GM12878 (cell line): ENCODE results near the gene GTF2F2.

Source experiments
- CBX5 ChIP-seq: sonication (generic); IDR thresholded peaks from 2 replicates; pipeline ENCODE4 v1.6.1; 2016; ENCODE audit warnings: low read depth, moderate library complexity, mild to moderate bottlenecking, inconsistent platforms
- CEBPB ChIP-seq, 2 experiments: fragments of 150-350 bp in 1 of 2; IDR thresholded peaks; 2 replicates each; pipeline ENCODE4 v1.6.1; 2012 to 2014; ENCODE audit warnings: low read depth in 2 of 2, low read length in 2 of 2, borderline replicate concordance in 1 of 2, inconsistent platforms in 1 of 2
- ESRRA ChIP-seq: IDR thresholded peaks from 2 replicates; pipeline ENCODE4 v1.6.1; 2012; ENCODE audit warnings: mild to moderate bottlenecking, low read length, improper control_type of control experiment
- HDAC6 ChIP-seq: fragments of 200-600 bp; sonication (generic); IDR thresholded peaks from one replicate; pipeline ENCODE4 v1.8.0; 2017; ENCODE audit warnings: antibody characterized with exemption; ENCODE audit not compliant: unreplicated experiment
- JUND ChIP-seq: IDR thresholded peaks from 2 replicates; pipeline ENCODE4 v1.6.1; 2012; ENCODE audit warnings: low read depth, mild to moderate bottlenecking, low read length, improper control_type of control experiment, moderate library complexity
- MEF2A ChIP-seq: IDR thresholded peaks from 2 replicates; pipeline ENCODE4 v1.6.1; 2011; ENCODE audit warnings: low read depth, mild to moderate bottlenecking, low read length, moderate library complexity; ENCODE audit not compliant: insufficient read depth
- ZNF274 ChIP-seq: IDR thresholded peaks from one replicate; pipeline ENCODE4 v1.8.0; 2011; ENCODE audit not compliant: insufficient read length, insufficient read depth
- TF ChIP-seq, protein P1 (sequence below), 3 experiments: IDR thresholded peaks in 2 of 3; conservative IDR thresholded peaks in 1 of 3; 2 replicates each; pipeline ENCODE4 v1.5.1; 2011; ENCODE audit warnings: low read depth in 3 of 3, low read length in 3 of 3, mild to moderate bottlenecking in 3 of 3, control low read depth in 2 of 3, moderate library complexity in 2 of 3, inconsistent platforms in 1 of 3, mixed read lengths in 1 of 3; ENCODE audit not compliant: control insufficient read depth in 2 of 3, insufficient read depth in 1 of 3; ENCODE audit errors: extremely low read depth in 1 of 3
- TF ChIP-seq, protein P2 (sequence below): fragments of 450-650 bp; IDR thresholded peaks from 2 replicates; pipeline ENCODE4 v1.6.1; 2017; ENCODE audit warnings: low read depth, mild to moderate bottlenecking, moderate library complexity
- TF ChIP-seq, protein P3 (sequence below): IDR thresholded peaks from 2 replicates; pipeline ENCODE4 v1.6.1; 2011; ENCODE audit warnings: mild to moderate bottlenecking, low read depth, low read length, moderate library complexity; ENCODE audit not compliant: insufficient replicate concordance

DNA sequence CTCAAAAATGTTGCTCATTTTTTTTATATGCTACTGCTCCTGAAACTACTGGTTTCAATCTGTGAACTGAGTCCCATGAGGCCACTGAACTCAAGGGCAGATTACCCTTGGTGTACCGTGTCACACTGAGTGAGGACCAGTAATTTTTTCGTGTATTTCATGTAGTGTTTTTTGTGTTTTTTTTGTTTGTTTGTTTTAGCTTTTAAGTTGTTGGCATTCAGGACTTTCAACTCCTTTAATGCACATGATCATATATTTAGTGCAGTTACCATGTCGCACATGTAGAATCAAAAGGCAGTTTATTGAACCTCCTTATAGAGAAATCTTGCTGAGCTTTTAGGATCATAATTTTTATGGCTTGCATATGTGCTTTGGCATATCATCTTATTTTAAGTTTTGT, 162.7 kb downstream of the GTF2F2 start:
- TF ChIP-seq JUND (no peak), ESRRA (no peak), MEF2A (no peak), HDAC6 (no peak), ZNF274 (no peak), CEBPB (IDR thresholded peaks at IDR 0.05; ENCODE audit: borderline replicate concordance in 1 of 2, low read depth in 2 of 2, low read length in 2 of 2) (no peak), CBX5 (no peak)
- TF ChIP-seq, protein P1, sequence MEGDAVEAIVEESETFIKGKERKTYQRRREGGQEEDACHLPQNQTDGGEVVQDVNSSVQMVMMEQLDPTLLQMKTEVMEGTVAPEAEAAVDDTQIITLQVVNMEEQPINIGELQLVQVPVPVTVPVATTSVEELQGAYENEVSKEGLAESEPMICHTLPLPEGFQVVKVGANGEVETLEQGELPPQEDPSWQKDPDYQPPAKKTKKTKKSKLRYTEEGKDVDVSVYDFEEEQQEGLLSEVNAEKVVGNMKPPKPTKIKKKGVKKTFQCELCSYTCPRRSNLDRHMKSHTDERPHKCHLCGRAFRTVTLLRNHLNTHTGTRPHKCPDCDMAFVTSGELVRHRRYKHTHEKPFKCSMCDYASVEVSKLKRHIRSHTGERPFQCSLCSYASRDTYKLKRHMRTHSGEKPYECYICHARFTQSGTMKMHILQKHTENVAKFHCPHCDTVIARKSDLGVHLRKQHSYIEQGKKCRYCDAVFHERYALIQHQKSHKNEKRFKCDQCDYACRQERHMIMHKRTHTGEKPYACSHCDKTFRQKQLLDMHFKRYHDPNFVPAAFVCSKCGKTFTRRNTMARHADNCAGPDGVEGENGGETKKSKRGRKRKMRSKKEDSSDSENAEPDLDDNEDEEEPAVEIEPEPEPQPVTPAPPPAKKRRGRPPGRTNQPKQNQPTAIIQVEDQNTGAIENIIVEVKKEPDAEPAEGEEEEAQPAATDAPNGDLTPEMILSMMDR (IDR thresholded peaks at IDR 0.05 in 2 of 3, conservative IDR thresholded peaks at IDR 0.05 in 1 of 3; ENCODE audit: control insufficient read depth in 2 of 3, extremely low read depth in 1 of 3, insufficient read depth in 1 of 3, low read depth in 3 of 3, low read length in 3 of 3) = no peak
- TF ChIP-seq, protein P2, sequence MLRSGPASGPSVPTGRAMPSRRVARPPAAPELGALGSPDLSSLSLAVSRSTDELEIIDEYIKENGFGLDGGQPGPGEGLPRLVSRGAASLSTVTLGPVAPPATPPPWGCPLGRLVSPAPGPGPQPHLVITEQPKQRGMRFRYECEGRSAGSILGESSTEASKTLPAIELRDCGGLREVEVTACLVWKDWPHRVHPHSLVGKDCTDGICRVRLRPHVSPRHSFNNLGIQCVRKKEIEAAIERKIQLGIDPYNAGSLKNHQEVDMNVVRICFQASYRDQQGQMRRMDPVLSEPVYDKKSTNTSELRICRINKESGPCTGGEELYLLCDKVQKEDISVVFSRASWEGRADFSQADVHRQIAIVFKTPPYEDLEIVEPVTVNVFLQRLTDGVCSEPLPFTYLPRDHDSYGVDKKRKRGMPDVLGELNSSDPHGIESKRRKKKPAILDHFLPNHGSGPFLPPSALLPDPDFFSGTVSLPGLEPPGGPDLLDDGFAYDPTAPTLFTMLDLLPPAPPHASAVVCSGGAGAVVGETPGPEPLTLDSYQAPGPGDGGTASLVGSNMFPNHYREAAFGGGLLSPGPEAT = no peak
- TF ChIP-seq, protein P3, sequence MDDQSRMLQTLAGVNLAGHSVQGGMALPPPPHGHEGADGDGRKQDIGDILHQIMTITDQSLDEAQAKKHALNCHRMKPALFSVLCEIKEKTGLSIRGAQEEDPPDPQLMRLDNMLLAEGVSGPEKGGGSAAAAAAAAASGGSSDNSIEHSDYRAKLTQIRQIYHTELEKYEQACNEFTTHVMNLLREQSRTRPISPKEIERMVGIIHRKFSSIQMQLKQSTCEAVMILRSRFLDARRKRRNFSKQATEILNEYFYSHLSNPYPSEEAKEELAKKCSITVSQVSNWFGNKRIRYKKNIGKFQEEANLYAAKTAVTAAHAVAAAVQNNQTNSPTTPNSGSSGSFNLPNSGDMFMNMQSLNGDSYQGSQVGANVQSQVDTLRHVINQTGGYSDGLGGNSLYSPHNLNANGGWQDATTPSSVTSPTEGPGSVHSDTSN = no peak
